Colonic mucosa (tissue), 4 donors: ENCODE measurements around the gene CLDN34. TPM values are rescaled to one million over a fixed set of nuclear protein-coding genes. Genes with fewer than 3 reads are reported as not detected.

ENCODE experiments used
- DNase-seq: peaks from one replicate; pipeline ENCODE4 v3.0.0-alpha.2; 2020
- H3K27ac ChIP-seq: fragments of 200-600 bp; one replicate; pipeline ENCODE4 v1.8.0; 2021
- H3K27me3 ChIP-seq: fragments of 200-600 bp; one replicate; pipeline ENCODE4 v1.8.0; 2021
- H3K36me3 ChIP-seq: fragments of 200-600 bp; one replicate; pipeline ENCODE4 v1.8.0; 2021
- H3K4me1 ChIP-seq: fragments of 200-600 bp; one replicate; pipeline ENCODE4 v1.8.0; 2021; ENCODE audit warnings: mild to moderate bottlenecking
- H3K4me3 ChIP-seq: fragments of 200-600 bp; one replicate; pipeline ENCODE4 v1.8.0; 2021
- H3K9ac ChIP-seq, 2 donors: one replicate each; pipeline ENCODE4 v1.7.0; 2013; ENCODE audit warnings: control low read depth in 2 of 2, low read depth in 2 of 2, low read length in 2 of 2
- H3K9me3 ChIP-seq: fragments of 200-600 bp; one replicate; pipeline ENCODE4 v1.8.0; 2021
- intact Hi-C: fragments of 100-400 bp; cut with DNase I; formaldehyde crosslinking; loops from one replicate; pipeline ENCODE4 v1.14.1; 2022
- total RNA-seq, 2 donors: library from RNA; stranded (reverse); fragmentation: NEBNext Ultra II Directional in 1 of 2; extraction: Animal tissue kit (Norgen Biotek cat#: 25700) in 1 of 2; gene quantifications; one replicate each; pipeline ENCODE4 v1.2.1, GENCODE V29; 2021
- TF ChIP-seq, protein P1 (sequence below): fragments of 200-600 bp; IDR thresholded peaks from one replicate; pipeline ENCODE4 v1.8.0; 2022; ENCODE audit warnings: antibody characterized with exemption, mild to moderate bottlenecking
- donor health status: healthy.
- donor health status: DM: no; HTN: no; CAD: no.
- donor health status: DM: no; HTN: no; CAD: no.

Gene CLDN34
- total RNA-seq, 2 donors from 2014 or later: 0.24 to 0.27 TPM

DNA sequence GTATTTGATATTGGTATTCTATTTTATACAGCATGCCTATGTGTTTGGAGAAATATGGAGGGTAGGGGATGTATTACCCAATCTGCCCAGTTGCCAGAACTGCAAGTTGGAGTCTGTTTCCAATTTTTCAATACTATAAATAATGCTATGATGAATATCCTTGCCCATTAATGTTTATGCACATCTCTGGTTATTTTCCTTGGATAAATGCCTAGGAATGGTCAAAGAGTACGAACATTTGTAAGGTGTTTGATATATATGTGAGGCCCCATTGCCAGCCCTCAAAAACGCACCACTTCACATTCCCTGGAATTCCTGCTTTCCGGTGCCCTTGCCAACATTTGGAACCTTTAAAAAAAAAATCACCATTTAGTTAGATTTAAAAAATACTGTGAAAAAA is 34.3 kb downstream of the CLDN34 start:
- intact Hi-C loops: no loop called here
- H3K4me1 ChIP-seq: no peaks in the 10 kb centered on the region

DNA sequence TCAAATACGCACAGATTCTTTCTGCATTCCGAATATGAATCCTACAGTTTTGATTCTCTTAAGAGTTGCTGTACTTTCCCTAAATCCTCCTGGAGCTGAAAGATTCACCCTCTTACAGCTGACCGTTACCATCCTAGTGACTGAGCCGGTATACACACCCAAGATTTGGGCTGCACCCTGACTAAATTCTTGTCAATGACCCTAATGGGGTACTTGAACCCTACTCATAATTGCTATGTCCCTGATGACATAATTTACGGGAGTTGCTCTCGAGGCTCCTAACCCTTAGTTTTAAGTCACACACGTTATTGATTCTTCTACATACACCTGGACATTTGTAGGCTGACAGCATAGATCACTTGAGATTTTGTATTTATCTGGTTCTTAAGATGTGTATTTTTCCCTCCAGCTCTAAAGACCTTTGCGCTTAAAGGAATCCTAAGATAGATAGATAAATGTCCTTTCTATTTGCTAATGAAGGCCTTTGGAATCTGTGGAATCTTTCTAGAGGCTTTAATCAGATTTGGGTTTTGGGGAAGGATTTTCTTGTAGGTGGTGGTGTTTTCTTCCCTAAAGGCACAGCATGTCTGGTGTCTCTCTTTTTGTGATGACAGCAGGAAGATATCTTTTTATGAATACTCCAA is 37.8 kb downstream of the CLDN34 start:
- Histone ChIP-seq H3K9me3 (no peaks in the 10 kb centered on the region), H3K9ac (no peak overlapping the region), H3K4me1 (no peaks in the 10 kb centered on the region), H3K27me3 (no peaks in the 10 kb centered on the region), H3K4me3 (no peak overlapping the region), H3K27ac (no peak overlapping the region), H3K36me3 (no peaks in the 10 kb centered on the region)
- DNase-seq: no peak
- TF ChIP-seq, protein P1, sequence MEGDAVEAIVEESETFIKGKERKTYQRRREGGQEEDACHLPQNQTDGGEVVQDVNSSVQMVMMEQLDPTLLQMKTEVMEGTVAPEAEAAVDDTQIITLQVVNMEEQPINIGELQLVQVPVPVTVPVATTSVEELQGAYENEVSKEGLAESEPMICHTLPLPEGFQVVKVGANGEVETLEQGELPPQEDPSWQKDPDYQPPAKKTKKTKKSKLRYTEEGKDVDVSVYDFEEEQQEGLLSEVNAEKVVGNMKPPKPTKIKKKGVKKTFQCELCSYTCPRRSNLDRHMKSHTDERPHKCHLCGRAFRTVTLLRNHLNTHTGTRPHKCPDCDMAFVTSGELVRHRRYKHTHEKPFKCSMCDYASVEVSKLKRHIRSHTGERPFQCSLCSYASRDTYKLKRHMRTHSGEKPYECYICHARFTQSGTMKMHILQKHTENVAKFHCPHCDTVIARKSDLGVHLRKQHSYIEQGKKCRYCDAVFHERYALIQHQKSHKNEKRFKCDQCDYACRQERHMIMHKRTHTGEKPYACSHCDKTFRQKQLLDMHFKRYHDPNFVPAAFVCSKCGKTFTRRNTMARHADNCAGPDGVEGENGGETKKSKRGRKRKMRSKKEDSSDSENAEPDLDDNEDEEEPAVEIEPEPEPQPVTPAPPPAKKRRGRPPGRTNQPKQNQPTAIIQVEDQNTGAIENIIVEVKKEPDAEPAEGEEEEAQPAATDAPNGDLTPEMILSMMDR: no peak
- intact Hi-C loops: no loop called here

More for the DNA sequence above, 34.3 kb downstream of the CLDN34 start:
- H3K4me3 ChIP-seq: no peak overlapping the region
- H3K27ac ChIP-seq: no peak overlapping the region
- H3K36me3 ChIP-seq: no peaks in the 10 kb centered on the region
- no peak overlapping the region for H3K9ac ChIP-seq
- no peak for DNase-seq
- no peaks in the 10 kb centered on the region for H3K27me3 ChIP-seq
- TF ChIP-seq, protein P1: no peak
- no peaks in the 10 kb centered on the region for H3K9me3 ChIP-seq

DNA sequence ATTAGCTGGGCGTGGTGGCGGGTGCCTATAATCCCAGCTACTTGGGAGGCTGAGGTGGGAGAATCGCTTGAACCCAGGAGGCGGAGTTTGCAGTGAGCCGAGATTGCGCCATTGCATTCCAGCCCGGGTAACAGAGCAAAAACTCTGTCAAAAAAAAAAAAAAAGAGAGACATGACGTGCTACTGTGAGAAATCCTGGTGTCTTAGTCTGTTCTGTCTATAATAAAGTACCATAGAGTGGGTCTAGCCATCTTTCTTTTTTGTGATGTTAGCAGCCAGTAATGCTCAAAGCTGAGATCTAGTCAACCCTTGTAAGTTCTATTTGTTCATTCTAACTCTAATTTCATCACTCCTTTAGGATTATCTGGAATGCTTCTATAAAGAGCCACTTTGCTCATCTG is 38.9 kb downstream of the CLDN34 start:
- H3K9me3 ChIP-seq: no peaks in the 10 kb centered on the region
- H3K36me3 ChIP-seq: no peaks in the 10 kb centered on the region
- H3K4me1 ChIP-seq: no peaks in the 10 kb centered on the region
- no peak overlapping the region for H3K9ac ChIP-seq
- H3K27me3 ChIP-seq: no peaks in the 10 kb centered on the region
- no peak overlapping the region for H3K27ac ChIP-seq
- TF ChIP-seq, protein P1: no peak
- H3K4me3 ChIP-seq: no peak overlapping the region
- no peak for DNase-seq
- intact Hi-C loops: no loop called here

DNA sequence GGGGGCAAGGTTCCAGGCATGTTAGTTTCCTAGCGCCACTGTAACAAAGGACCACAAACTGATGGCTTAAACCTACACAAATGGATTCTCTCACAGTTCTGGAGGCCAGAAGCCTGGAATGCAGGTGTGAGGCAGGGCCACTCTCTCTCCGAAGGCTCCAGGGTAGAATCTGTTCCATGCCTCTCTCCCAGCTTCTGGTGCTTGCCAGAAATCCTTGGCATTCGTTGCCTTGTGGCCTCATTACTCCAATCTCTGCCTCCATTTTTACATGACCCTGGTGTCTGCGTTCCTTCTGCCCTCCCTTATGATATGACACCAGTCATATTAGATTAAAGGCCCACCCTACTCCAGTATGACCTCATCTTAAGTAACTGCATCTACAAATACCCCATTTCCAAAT is 39.6 kb downstream of the CLDN34 start:
- TF ChIP-seq, protein P1: no peak
- Histone ChIP-seq H3K9me3 (no peaks in the 10 kb centered on the region), H3K36me3 (no peaks in the 10 kb centered on the region), H3K9ac (no peak overlapping the region), H3K4me3 (no peak overlapping the region), H3K27me3 (no peaks in the 10 kb centered on the region), H3K4me1 (no peaks in the 10 kb centered on the region), H3K27ac (no peak overlapping the region)
- intact Hi-C loops: no loop called here
- DNase-seq: no peak

DNA sequence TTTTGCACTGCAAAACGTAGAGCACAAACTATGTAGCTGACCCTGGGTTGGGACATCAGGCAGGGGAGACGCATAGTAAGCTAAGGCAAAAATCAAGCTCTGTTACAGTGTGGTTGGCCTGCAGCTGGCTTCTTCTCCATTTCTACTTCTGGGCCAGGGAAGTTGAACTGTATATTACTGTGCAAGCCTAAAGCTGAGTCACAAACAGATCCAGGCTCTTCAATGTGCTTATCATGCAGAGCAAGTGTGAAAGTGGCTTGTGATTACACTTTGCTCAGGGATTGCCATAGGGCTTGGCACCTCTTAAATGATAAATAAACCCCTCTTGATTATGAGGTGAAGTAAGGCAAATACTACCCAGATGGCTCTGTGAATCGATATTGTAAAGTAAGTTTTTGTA is 40.5 kb downstream of the CLDN34 start:
- H3K4me3 ChIP-seq: no peak overlapping the region
- H3K27ac ChIP-seq: no peak overlapping the region
- no peaks in the 10 kb centered on the region for H3K9me3 ChIP-seq
- DNase-seq: no peak
- intact Hi-C loops: no loop called here
- no peak overlapping the region for H3K9ac ChIP-seq
- no peaks in the 10 kb centered on the region for H3K36me3 ChIP-seq
- H3K27me3 ChIP-seq: no peaks in the 10 kb centered on the region
- TF ChIP-seq, protein P1: no peak
- H3K4me1 ChIP-seq: no peaks in the 10 kb centered on the region
